ENCODE results near the gene WBP1.

WBP1 gene

GRCh38 chr2:74491648-74492544, 33.7 kb downstream of the WBP1 start:
- CTCF ChIA-PET = interaction anchor here (0.6 to 1.9 kb wide), 3 partner anchors 40 to 242 kb away, joined by 3 to 7 read pairs (median 7); no protein-coding TSS in a partner anchor

DNA sequence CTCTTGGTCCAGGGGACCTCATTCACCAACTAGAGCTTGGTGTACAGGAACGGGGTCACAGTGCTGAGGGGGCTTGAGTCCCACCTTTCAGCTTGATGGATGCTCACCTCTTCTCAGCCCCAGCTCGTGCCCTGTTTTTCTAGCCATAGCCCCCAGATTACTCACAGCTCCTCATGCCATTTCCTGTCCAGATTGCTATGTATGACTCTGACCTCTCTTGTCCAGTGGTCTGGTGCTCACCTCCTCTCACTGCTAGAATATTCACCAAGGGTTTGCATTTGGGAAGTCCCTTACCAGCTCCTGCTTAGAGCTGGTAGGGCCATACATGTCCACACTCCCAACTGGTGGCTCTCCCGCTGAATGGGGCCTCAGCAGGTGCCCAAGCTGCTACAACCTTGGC, 35.3 kb downstream of the WBP1 start:
- no peak for DNase-seq (ENCODE audit: low spot score)
- TF ChIP-seq, protein P1, sequence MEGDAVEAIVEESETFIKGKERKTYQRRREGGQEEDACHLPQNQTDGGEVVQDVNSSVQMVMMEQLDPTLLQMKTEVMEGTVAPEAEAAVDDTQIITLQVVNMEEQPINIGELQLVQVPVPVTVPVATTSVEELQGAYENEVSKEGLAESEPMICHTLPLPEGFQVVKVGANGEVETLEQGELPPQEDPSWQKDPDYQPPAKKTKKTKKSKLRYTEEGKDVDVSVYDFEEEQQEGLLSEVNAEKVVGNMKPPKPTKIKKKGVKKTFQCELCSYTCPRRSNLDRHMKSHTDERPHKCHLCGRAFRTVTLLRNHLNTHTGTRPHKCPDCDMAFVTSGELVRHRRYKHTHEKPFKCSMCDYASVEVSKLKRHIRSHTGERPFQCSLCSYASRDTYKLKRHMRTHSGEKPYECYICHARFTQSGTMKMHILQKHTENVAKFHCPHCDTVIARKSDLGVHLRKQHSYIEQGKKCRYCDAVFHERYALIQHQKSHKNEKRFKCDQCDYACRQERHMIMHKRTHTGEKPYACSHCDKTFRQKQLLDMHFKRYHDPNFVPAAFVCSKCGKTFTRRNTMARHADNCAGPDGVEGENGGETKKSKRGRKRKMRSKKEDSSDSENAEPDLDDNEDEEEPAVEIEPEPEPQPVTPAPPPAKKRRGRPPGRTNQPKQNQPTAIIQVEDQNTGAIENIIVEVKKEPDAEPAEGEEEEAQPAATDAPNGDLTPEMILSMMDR (conservative IDR thresholded peaks at IDR 0.05; ENCODE audit: low read depth) = no peak
- H3K27ac ChIP-seq = no peak overlapping the region
- POLR2A ChIA-PET (ENCODE audit: low non-redundant PET) = no interaction called here
- CTCF ChIA-PET = interaction anchor here (0.5 to 1.3 kb wide), 2 partner anchors 10 to 90 kb away, joined by 3 read pairs; partner anchors contain the start of genes CCDC142 and TTC31

More at GRCh38 chr2:74491648-74492544, 33.7 kb downstream of the WBP1 start:
- DNase-seq (ENCODE audit: low spot score) = no peak
- TF ChIP-seq, protein P1 (conservative IDR thresholded peaks at IDR 0.05; ENCODE audit: low read depth) = no peak
- no peak overlapping the region for H3K27ac ChIP-seq
- POLR2A ChIA-PET (ENCODE audit: low non-redundant PET) = no interaction called here

DNA sequence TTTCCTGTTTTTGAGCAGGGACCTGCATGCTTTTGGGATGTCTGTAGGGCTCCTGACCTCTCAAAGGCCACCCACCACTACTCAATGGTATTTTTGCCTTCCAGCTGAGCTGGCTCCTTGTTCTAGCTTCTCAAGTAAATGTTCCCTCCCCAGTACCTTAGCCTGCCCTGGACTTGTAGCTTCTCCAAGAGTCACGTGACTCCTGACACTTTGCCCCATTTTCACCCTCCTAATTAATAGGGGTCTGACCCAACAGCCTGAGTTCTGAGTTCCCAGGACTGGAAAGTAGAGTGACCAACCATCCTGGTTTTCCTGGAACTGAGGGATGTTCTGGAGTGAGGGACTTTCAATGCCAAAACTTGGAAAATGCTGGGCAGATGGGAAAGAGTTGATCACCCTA, 37.2 kb downstream of the WBP1 start:
- ChIA-PET POLR2A (ENCODE audit: low non-redundant PET) (no interaction called here), CTCF (no interaction called here)
- TF ChIP-seq, protein P1 (conservative IDR thresholded peaks at IDR 0.05; ENCODE audit: low read depth) = no peak

GRCh38 chr2:74496997-74497776, 38.9 kb downstream of the WBP1 start:
- no peak overlapping the region for H3K27ac ChIP-seq
- DNase-seq (ENCODE audit: low spot score) = no peak
- TF ChIP-seq, protein P1 (conservative IDR thresholded peaks at IDR 0.05; ENCODE audit: low read depth) = no peak
- CTCF ChIA-PET = no interaction called here
- POLR2A ChIA-PET (ENCODE audit: low non-redundant PET) = interaction anchor here (1.1 kb wide), 1 partner anchor 9 kb away, joined by 3 read pairs; no protein-coding TSS in a partner anchor

More for the DNA sequence above, 37.2 kb downstream of the WBP1 start:
- no peak overlapping the region for H3K27ac ChIP-seq
- no peak for DNase-seq (ENCODE audit: low spot score)

- no peak for DNase-seq (ENCODE audit: low spot score)
- TF ChIP-seq, protein P1 (conservative IDR thresholded peaks at IDR 0.05; ENCODE audit: low read depth) = no peak
- H3K27ac ChIP-seq = no peak overlapping the region
- ChIA-PET CTCF (interaction anchor here (1.0 kb wide), 1 partner anchor 15 kb away, joined by 3 read pairs; the partner anchor contains the start of genes CCDC142 and TTC31), POLR2A (ENCODE audit: low non-redundant PET) (interaction anchor here (1.1 kb wide), 1 partner anchor 9 kb away, joined by 3 read pairs; no protein-coding TSS in a partner anchor)
Observed at GRCh38 chr2:74497777-74498499, 39.7 kb downstream of the WBP1 start.

All from RWPE1 (cell line).